Ishikawa (cell line): Measurements from ENCODE around the gene CACNB2.
A peak's percentile ranks its signal among the peaks of the same experiment; 100 is the strongest.

ENCODE experiments used
- CEBPB ChIP-seq: IDR thresholded peaks from 2 replicates; pipeline ENCODE4 v1.6.1; 2012
- CREB1 ChIP-seq: IDR thresholded peaks from 2 replicates; pipeline ENCODE4 v1.6.1; 2012; ENCODE audit warnings: low read depth
- EGR1 ChIP-seq: IDR thresholded peaks from 2 replicates; pipeline ENCODE4 v1.6.1; 2012
- EP300 ChIP-seq: IDR thresholded peaks from 2 replicates; pipeline ENCODE4 v1.6.1; 2012; ENCODE audit warnings: borderline replicate concordance
- FOXM1 ChIP-seq: IDR thresholded peaks from 2 replicates; pipeline ENCODE4 v1.6.1; 2012; ENCODE audit warnings: low read depth, borderline replicate concordance
- MAX ChIP-seq: IDR thresholded peaks from 2 replicates; pipeline ENCODE4 v1.6.1; 2012
- NFIC ChIP-seq: IDR thresholded peaks from 2 replicates; pipeline ENCODE4 v1.6.1; 2012
- RAD21 ChIP-seq: IDR thresholded peaks from 2 replicates; pipeline ENCODE4 v1.6.1; 2012; ENCODE audit warnings: low read depth
- REST ChIP-seq: IDR thresholded peaks from 2 replicates; pipeline ENCODE4 v1.6.1; 2012; ENCODE audit warnings: low read depth, mild to moderate bottlenecking
- TAF1 ChIP-seq: IDR thresholded peaks from 2 replicates; pipeline ENCODE4 v1.6.1; 2012; ENCODE audit warnings: low read depth, mild to moderate bottlenecking
- TCF12 ChIP-seq: IDR thresholded peaks from 2 replicates; pipeline ENCODE4 v1.6.1; 2012; ENCODE audit warnings: low read depth
- TEAD4 ChIP-seq: IDR thresholded peaks from 2 replicates; pipeline ENCODE4 v1.6.1; 2012
- USF1 ChIP-seq: IDR thresholded peaks from 2 replicates; pipeline ENCODE4 v1.6.1; 2012
- YY1 ChIP-seq: IDR thresholded peaks from 2 replicates; pipeline ENCODE4 v1.6.1; 2012; ENCODE audit warnings: low read depth
- ZBTB7A ChIP-seq: IDR thresholded peaks from 2 replicates; pipeline ENCODE4 v1.6.1; 2012; ENCODE audit warnings: low read depth

CACNB2 gene

GRCh38 chr10:18565006-18565405 is 424.8 kb downstream of the CACNB2 start:
- TF ChIP-seq NFIC (no peak), TAF1 (no peak), FOXM1 (no peak), EP300 (no peak), TCF12 (no peak), MAX (no peak), EGR1 (no peak), RAD21 (no peak), REST (no peak), ZBTB7A (no peak), CREB1 (no peak), YY1 (no peak), TEAD4 (no peak), CEBPB (no peak), USF1 (no peak)

GRCh38 chr10:18566177-18566576 is 426.0 kb downstream of the CACNB2 start:
- TF ChIP-seq TEAD4 (peak; percentile 30; the same call in 1 of the 2 replicates), TAF1 (no peak)

- TF ChIP-seq CEBPB = no peak
- TF ChIP-seq YY1 = no peak
- TF ChIP-seq CREB1 = no peak
- TF ChIP-seq EP300 = no peak
- no peak for TF ChIP-seq ZBTB7A
- TF ChIP-seq TAF1 = no peak
- TF ChIP-seq MAX = no peak
- TF ChIP-seq USF1 = no peak
- TF ChIP-seq TEAD4 = no peak
These were observed 427.2 kb downstream of the CACNB2 start for GRCh38 chr10:18567343-18567856.

- TF ChIP-seq ZBTB7A (no peak), TCF12 (no peak), CREB1 (no peak), CEBPB (no peak), TAF1 (no peak), EGR1 (no peak), YY1 (no peak), TEAD4 (no peak), RAD21 (no peak), NFIC (no peak), MAX (no peak), USF1 (no peak)
These were observed 430.9 kb downstream of the CACNB2 start for GRCh38 chr10:18571076-18571475.

GRCh38 chr10:18571780-18572179 is 431.6 kb downstream of the CACNB2 start:
- no peak for TF ChIP-seq YY1
- no peak for TF ChIP-seq RAD21
- TF ChIP-seq TAF1 = no peak
- TF ChIP-seq EP300 = no peak

GRCh38 chr10:18572959-18573561 is 432.8 kb downstream of the CACNB2 start:
- TF ChIP-seq CEBPB (no peak), RAD21 (no peak), FOXM1 (no peak), TCF12 (no peak), CREB1 (no peak), MAX (no peak), YY1 (no peak), REST (no peak), TAF1 (no peak), ZBTB7A (no peak), NFIC (no peak), EP300 (no peak)
